Activated naive CD4-positive, alpha-beta T cell treated with anti-CD3 and anti-CD28 coated beads for 36 hours (primary cell): ENCODE results near the gene PTPRZ1. TPM values are rescaled to one million over a fixed set of nuclear protein-coding genes. Genes with fewer than 3 reads are reported as not detected.

Source experiments
- CTCF ChIA-PET: fragments of 350-600 bp; sonication (Branson Sonifier 250); formaldehyde crosslinking; loops from one replicate; lab custom pipeline; 2021; ENCODE audit warnings: antibody characterized with exemption; lab: Charles Lee
- DNase-seq: peaks from one replicate; pipeline ENCODE4 v3.0.0-alpha.2; 2020
- H3K27ac Mint-ChIP-seq: one replicate; pipeline ENCODE4 v1.8.0; 2021; ENCODE audit warnings: mild to moderate bottlenecking, mixed read lengths
- H3K27me3 Mint-ChIP-seq: one replicate; pipeline ENCODE4 v1.8.0; 2021; ENCODE audit warnings: low read depth, mixed read lengths
- H3K36me3 Mint-ChIP-seq: one replicate; pipeline ENCODE4 v1.8.0; 2021; ENCODE audit warnings: low read depth, mixed read lengths
- H3K4me1 Mint-ChIP-seq: one replicate; pipeline ENCODE4 v1.8.0; 2021; ENCODE audit warnings: low read depth, mixed read lengths
- H3K4me3 Mint-ChIP-seq: one replicate; pipeline ENCODE4 v1.8.0; 2021; ENCODE audit warnings: mild to moderate bottlenecking, moderate library complexity, mixed read lengths
- H3K9me3 Mint-ChIP-seq: one replicate; pipeline ENCODE4 v1.8.0; 2021; ENCODE audit warnings: mixed read lengths
- intact Hi-C: fragments of 100-400 bp; cut with micrococcal nuclease; formaldehyde crosslinking; loops from one replicate; pipeline ENCODE4 v1.15.1; 2023
- total RNA-seq, 2 experiments: library from RNA; stranded (reverse); gene quantifications; one replicate each; pipeline ENCODE4 v1.2.3, GENCODE V29; 2021

Gene PTPRZ1
- not detected for total RNA-seq

DNA sequence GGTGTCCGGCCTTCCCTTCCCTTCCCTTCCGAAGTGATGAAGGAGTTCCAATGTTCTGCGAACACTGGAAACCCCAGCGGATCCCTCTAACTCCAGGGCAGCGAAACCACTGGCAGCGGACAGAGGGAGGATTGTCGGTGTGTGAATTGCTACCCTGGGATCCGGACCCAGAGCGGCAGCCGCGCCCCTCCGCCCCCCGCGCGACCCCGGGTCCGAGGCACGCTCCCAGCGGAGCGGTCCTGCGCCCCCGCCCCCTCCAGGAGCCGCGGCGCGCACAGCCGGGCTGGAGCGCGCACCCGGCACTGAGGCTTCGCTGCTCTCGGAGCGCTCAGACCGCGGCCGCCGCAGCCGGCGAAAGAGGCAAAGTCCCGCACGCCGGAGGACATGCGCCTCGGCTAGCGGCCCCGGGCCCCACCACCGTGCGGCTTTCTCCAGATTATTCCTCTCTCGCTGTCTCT is at the start of gene PTPRZ1:
Gene PTPRZ1, plus strand, starts transcription at position 331 of the 458 bp plus-strand sequence. CDS start 339 bp downstream, outside the sequence.
- peaks cover 1% of the 10 kb centered on the region for H3K9me3 Mint-ChIP-seq
- H3K27me3 Mint-ChIP-seq = peaks cover 34% of the 10 kb centered on the region
- CTCF ChIA-PET = no interaction called here
- no peak for DNase-seq
- no peak within 1 kb of the TSS for H3K27ac Mint-ChIP-seq
- H3K4me1 Mint-ChIP-seq = peaks cover 4% of the 10 kb centered on the region
- H3K36me3 Mint-ChIP-seq = peaks cover 2% of the 10 kb centered on the region
- intact Hi-C loops = no loop called here
- H3K4me3 Mint-ChIP-seq = peak within 1 kb of the TSS; percentile 52

GRCh38 chr7:121824276-121824675 is 48.7 kb upstream of the PTPRZ1 start:
- Mint-ChIP-seq H3K4me3 (no peak overlapping the region), H3K36me3 (no peaks in the 10 kb centered on the region), H3K4me1 (no peaks in the 10 kb centered on the region), H3K27ac (no peak overlapping the region), H3K27me3 (no peaks in the 10 kb centered on the region), H3K9me3 (peaks cover 2% of the 10 kb centered on the region)
- CTCF ChIA-PET = no interaction called here
- intact Hi-C loops = no loop called here
- DNase-seq = no peak

- no peaks in the 10 kb centered on the region for H3K27me3 Mint-ChIP-seq
- H3K36me3 Mint-ChIP-seq = no peaks in the 10 kb centered on the region
- H3K4me1 Mint-ChIP-seq = no peaks in the 10 kb centered on the region
- CTCF ChIA-PET = no interaction called here
- H3K4me3 Mint-ChIP-seq = no peak overlapping the region
- H3K27ac Mint-ChIP-seq = no peak overlapping the region
- intact Hi-C loops = no loop called here
- no peak for DNase-seq
- peaks cover 3% of the 10 kb centered on the region for H3K9me3 Mint-ChIP-seq
Observed at GRCh38 chr7:121831351-121831750, 41.6 kb upstream of the PTPRZ1 start.

DNA sequence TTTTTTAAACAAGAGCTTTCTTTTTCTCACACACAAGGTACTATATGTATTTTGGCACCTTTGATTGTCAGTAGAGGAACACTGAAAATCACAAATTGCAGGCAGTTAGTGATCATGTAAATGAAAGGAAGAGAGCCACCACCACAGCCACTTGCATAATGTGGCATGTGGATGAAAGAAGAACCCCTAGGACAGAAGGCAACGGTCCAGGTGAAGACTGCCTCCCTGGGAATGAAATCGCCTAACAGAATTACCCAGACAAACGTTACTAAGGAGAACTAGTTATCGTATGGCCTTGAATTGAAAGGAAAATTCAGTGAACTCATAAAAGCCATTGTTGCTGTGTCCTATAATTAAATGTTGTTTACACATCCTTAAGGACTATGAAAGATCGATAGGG is 41.2 kb upstream of the PTPRZ1 start:
- intact Hi-C loops = no loop called here
- Mint-ChIP-seq H3K9me3 (peaks cover 3% of the 10 kb centered on the region), H3K4me3 (no peak overlapping the region), H3K27me3 (no peaks in the 10 kb centered on the region), H3K27ac (no peak overlapping the region), H3K36me3 (no peaks in the 10 kb centered on the region), H3K4me1 (no peaks in the 10 kb centered on the region)
- CTCF ChIA-PET = no interaction called here
- DNase-seq = no peak

DNA sequence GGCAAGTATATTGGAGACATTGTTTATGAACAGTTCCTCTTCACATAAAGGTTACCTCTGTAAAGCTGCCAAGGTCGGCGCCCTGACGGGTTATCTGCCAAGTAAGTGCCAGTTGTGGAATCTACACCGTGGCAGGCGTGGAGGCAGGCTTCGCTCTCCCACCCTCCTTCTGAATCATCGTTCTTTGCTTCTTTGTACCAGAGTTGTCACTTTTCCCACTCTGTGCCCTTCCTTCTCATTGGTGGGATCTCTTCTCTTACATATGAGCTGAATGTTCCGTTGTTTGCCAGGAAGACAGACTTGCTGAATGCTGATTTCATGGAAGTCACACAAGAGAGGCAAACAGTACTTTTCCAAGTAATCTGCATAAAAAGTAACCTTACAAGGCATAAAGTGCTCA is 40.6 kb upstream of the PTPRZ1 start:
- Mint-ChIP-seq H3K36me3 (no peaks in the 10 kb centered on the region), H3K27me3 (no peaks in the 10 kb centered on the region)
- intact Hi-C loops = no loop called here

DNA sequence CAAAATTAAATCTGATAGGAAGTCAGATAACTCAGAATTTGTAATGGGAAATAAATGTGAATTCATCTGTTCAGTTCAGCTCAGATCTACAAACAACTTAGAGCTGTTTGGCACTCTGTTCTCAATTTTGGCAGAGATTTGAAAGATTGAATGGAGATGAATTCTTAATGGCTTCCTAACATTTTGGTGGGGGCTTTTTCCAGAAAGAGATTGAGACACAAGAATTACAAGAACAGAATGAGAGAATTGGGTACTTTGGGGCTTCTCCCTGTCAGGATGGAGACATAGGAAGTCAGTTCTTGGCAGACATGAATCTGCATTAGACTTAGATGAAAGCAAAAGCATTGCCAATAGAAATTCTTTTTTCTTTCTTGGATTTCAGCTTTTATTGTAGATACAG is 39.0 kb upstream of the PTPRZ1 start:
- Mint-ChIP-seq H3K9me3 (peaks cover 3% of the 10 kb centered on the region), H3K27me3 (no peaks in the 10 kb centered on the region), H3K4me3 (no peak overlapping the region), H3K36me3 (no peaks in the 10 kb centered on the region), H3K4me1 (no peaks in the 10 kb centered on the region), H3K27ac (no peak overlapping the region)
- intact Hi-C loops = no loop called here
- CTCF ChIA-PET = no interaction called here
- DNase-seq = no peak

More for the DNA sequence above, 40.6 kb upstream of the PTPRZ1 start:
- DNase-seq = no peak
- Mint-ChIP-seq H3K9me3 (peaks cover 3% of the 10 kb centered on the region), H3K4me3 (no peak overlapping the region), H3K4me1 (no peaks in the 10 kb centered on the region), H3K27ac (no peak overlapping the region)
- CTCF ChIA-PET = no interaction called here

DNA sequence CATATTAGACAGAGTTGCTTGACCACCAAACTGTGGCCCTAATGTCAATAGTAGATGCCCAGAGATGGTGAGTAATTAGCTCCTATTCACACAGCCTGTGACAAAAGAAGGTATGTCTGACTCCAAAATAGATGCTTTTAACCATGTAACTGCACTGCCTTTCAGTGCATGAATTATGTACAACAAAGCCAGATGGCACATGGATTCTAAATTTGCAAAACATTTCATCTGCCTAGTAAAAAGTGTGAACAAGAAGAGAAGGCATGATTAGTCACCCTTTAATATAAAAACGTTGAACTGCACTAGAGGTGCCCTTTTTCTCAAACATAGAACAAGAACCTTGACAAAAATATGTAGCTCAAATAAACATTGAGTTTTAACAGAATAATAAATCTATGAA is 35.5 kb upstream of the PTPRZ1 start:
- CTCF ChIA-PET = no interaction called here
- intact Hi-C loops = no loop called here
- no peak overlapping the region for H3K27ac Mint-ChIP-seq
- no peaks in the 10 kb centered on the region for H3K4me1 Mint-ChIP-seq
- no peaks in the 10 kb centered on the region for H3K27me3 Mint-ChIP-seq
- H3K36me3 Mint-ChIP-seq = no peaks in the 10 kb centered on the region
- no peak for DNase-seq
- H3K4me3 Mint-ChIP-seq = no peak overlapping the region
- H3K9me3 Mint-ChIP-seq = peaks cover 5% of the 10 kb centered on the region

GRCh38 chr7:121847041-121847440 is 25.9 kb upstream of the PTPRZ1 start:
- Mint-ChIP-seq H3K4me1 (no peaks in the 10 kb centered on the region), H3K4me3 (no peak overlapping the region), H3K27ac (no peak overlapping the region), H3K9me3 (no peaks in the 10 kb centered on the region), H3K36me3 (no peaks in the 10 kb centered on the region), H3K27me3 (no peaks in the 10 kb centered on the region)
- CTCF ChIA-PET = no interaction called here
- intact Hi-C loops = no loop called here
- DNase-seq = no peak

- DNase-seq = no peak
- no peak overlapping the region for H3K27ac Mint-ChIP-seq
- H3K27me3 Mint-ChIP-seq = no peaks in the 10 kb centered on the region
- no peaks in the 10 kb centered on the region for H3K9me3 Mint-ChIP-seq
- CTCF ChIA-PET = no interaction called here
- H3K4me3 Mint-ChIP-seq = no peak overlapping the region
- H3K4me1 Mint-ChIP-seq = no peaks in the 10 kb centered on the region
- intact Hi-C loops = no loop called here
- H3K36me3 Mint-ChIP-seq = no peaks in the 10 kb centered on the region
Observed at GRCh38 chr7:121853307-121853706, 19.7 kb upstream of the PTPRZ1 start.

DNA sequence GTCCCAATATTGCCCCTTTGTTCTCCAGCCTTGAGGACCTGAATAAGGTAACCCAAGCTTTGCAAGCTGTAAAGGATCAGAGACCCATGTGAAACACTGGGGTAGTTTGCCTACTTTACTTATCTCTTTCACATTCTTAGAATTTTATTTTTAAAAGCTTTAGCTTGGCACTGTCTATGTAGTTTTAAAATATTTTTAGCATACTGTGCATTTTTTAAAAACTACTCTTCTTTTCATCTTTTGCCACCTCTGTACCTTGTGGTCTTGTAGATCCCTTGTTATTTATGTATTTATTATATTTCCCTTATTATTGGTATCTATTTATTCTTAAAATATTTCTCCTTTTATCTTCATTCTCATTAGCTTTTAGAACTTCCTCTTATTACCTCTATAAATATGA is 12.0 kb upstream of the PTPRZ1 start:
- no peak for DNase-seq
- intact Hi-C loops = no loop called here
- no peaks in the 10 kb centered on the region for H3K4me1 Mint-ChIP-seq

DNA sequence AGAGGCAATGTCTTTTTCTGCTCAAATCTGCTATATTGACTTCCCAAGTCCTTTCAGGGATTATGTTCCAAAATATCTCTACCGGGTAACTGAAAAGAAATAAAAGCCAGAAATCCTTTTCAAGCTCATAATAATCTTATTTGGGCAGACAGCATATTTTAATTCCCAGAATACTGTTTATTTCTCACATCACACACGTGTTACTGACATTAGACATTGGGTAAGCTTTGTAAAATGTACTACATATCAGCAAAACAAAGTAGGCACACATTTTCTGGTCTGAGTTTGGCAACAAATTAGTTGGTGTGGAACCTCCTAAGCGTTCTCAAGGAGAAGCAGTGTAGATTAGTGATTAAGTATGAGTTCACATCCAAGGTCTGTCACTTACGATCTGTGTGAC is 10.4 kb upstream of the PTPRZ1 start:
- Mint-ChIP-seq H3K9me3 (no peaks in the 10 kb centered on the region), H3K4me3 (no peak overlapping the region), H3K4me1 (no peaks in the 10 kb centered on the region), H3K36me3 (no peaks in the 10 kb centered on the region), H3K27ac (no peak overlapping the region), H3K27me3 (no peaks in the 10 kb centered on the region)
- no peak for DNase-seq
- CTCF ChIA-PET = no interaction called here
- intact Hi-C loops = no loop called here

More for the DNA sequence above, 12.0 kb upstream of the PTPRZ1 start:
- Mint-ChIP-seq H3K27me3 (no peaks in the 10 kb centered on the region), H3K27ac (no peak overlapping the region), H3K9me3 (no peaks in the 10 kb centered on the region), H3K36me3 (no peaks in the 10 kb centered on the region), H3K4me3 (no peak overlapping the region)
- CTCF ChIA-PET = no interaction called here

GRCh38 chr7:121871188-121871587 is 1.8 kb upstream of the PTPRZ1 start:
- intact Hi-C loops = no loop called here
- H3K4me3 Mint-ChIP-seq = no peak overlapping the region

DNA sequence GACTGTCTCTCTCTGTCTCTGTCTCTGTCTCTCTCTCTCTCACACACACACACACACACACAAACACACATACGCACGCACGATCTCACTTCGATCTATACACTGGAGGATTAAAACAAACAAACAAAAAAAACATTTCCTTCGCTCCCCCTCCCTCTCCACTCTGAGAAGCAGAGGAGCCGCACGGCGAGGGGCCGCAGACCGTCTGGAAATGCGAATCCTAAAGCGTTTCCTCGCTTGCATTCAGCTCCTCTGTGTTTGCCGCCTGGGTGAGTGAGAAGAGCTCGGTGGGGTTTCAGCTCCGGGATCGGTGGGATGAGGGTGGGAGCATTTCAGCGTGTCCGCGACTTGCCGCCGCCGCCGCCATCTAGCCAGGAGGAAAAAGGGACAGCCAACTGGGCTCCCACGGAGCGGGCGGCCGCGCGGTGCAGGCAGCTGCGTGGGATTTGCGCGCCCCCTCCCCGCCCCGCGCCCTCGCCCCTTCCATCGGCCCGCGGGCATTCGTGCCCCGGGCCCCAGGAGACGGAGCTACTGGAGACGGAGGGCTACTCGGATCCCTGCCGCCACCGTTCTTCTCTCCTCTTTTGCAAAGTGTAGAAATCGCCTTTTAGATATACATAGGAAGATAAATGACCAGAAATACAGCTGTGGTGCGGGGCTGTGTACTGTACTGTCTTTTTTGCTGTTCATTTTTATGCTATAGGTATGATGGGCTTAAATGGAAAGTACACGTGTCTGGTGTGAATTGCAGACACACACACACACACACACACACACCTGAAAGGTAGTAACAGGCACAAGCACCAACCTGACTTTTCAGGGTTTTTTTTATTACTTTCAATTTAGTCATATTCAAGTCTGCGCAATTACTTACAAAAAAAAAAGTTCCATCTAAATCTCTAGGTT is 581 bp downstream of the PTPRZ1 start:
- peaks cover 2% of the 10 kb centered on the region for H3K36me3 Mint-ChIP-seq
- H3K27ac Mint-ChIP-seq = no peak overlapping the region
- H3K27me3 Mint-ChIP-seq = peaks cover 34% of the 10 kb centered on the region

More at GRCh38 chr7:121871188-121871587, 1.8 kb upstream of the PTPRZ1 start:
- H3K9me3 Mint-ChIP-seq = no peaks in the 10 kb centered on the region
- DNase-seq = no peak
- H3K36me3 Mint-ChIP-seq = peaks cover 2% of the 10 kb centered on the region
- peaks cover 4% of the 10 kb centered on the region for H3K4me1 Mint-ChIP-seq
- H3K27ac Mint-ChIP-seq = no peak overlapping the region
- H3K27me3 Mint-ChIP-seq = peaks cover 34% of the 10 kb centered on the region
- CTCF ChIA-PET = no interaction called here

More for the DNA sequence above, 581 bp downstream of the PTPRZ1 start:
- Mint-ChIP-seq H3K9me3 (peaks cover 1% of the 10 kb centered on the region), H3K4me1 (peaks cover 4% of the 10 kb centered on the region), H3K4me3 (peak overlapping the region; percentile 52)
- intact Hi-C loops = no loop called here
- CTCF ChIA-PET = no interaction called here
- DNase-seq = no peak
